Kidney epithelial cell (primary cell): Measurements from ENCODE around the gene RAP1GAP2. TPM values are rescaled to one million over a fixed set of nuclear protein-coding genes. Genes with fewer than 3 reads are reported as not detected.
"Not testable (repeated sequence)": the region's sequence is repeated elsewhere in the genome, so short reads cannot be mapped to it uniquely, and the experiment has no call there.

ENCODE experiments used
- DNase-seq: peaks from one replicate; pipeline ENCODE4 v3.0.0-alpha.2; 2010; ENCODE audit warnings: low read depth
- H3K27me3 ChIP-seq: 2 replicates; pipeline ENCODE4 v1.6.0; 2011; ENCODE audit warnings: low read length; ENCODE audit not compliant: control insufficient read depth, insufficient read depth
- H3K36me3 ChIP-seq: 2 replicates; pipeline ENCODE4 v1.5.1; 2011; ENCODE audit warnings: low read length; ENCODE audit not compliant: control insufficient read depth, insufficient read depth
- H3K4me3 ChIP-seq: 2 replicates; pipeline ENCODE4 v1.5.1; 2011; ENCODE audit warnings: low read depth, mild to moderate bottlenecking, control low read depth, low read length
- CTCF ChIP-seq: IDR thresholded peaks from 2 replicates; pipeline ENCODE4 v1.5.1; 2011; ENCODE audit warnings: mild to moderate bottlenecking, moderate library complexity, low read length, control low read depth, inconsistent platforms; ENCODE audit not compliant: insufficient read depth, poor library complexity, severe bottlenecking
- total RNA-seq: library from RNA; depleted of rRNA; stranded (reverse); fragments of >200 nt; gene quantifications from 2 replicates; pipeline ENCODE4 v1.2.3, GENCODE V29; 2015

Gene RAP1GAP2
- total RNA-seq, 1 donor from 2014 or later = 51.6 TPM

GRCh38 chr17:2777242-2777867 lies 18.9 kb upstream of the RAP1GAP2 start:
- Histone ChIP-seq H3K27me3 (peaks cover 47% of the 10 kb centered on the region), H3K36me3 (no peaks in the 10 kb centered on the region), H3K4me3 (no peak overlapping the region)
- no peak for TF ChIP-seq CTCF
- no peak for DNase-seq

GRCh38 chr17:2778489-2778888 lies 17.7 kb upstream of the RAP1GAP2 start:
- DNase-seq = no peak
- Histone ChIP-seq H3K36me3 (no peaks in the 10 kb centered on the region), H3K4me3 (no peak overlapping the region), H3K27me3 (peaks cover 47% of the 10 kb centered on the region)
- no peak for TF ChIP-seq CTCF

GRCh38 chr17:2779545-2779944 lies 16.7 kb upstream of the RAP1GAP2 start:
- H3K36me3 ChIP-seq = no peaks in the 10 kb centered on the region
- no peak for TF ChIP-seq CTCF
- peaks cover 45% of the 10 kb centered on the region for H3K27me3 ChIP-seq
- DNase-seq = no peak
- no peak overlapping the region for H3K4me3 ChIP-seq

GRCh38 chr17:2780256-2780655 lies 16.0 kb upstream of the RAP1GAP2 start:
- TF ChIP-seq CTCF = no peak
- H3K36me3 ChIP-seq = no peaks in the 10 kb centered on the region
- DNase-seq = no peak

GRCh38 chr17:2780931-2781454 lies 15.2 kb upstream of the RAP1GAP2 start:
- Histone ChIP-seq H3K36me3 (no peaks in the 10 kb centered on the region), H3K27me3 (peaks cover 33% of the 10 kb centered on the region), H3K4me3 (no peak overlapping the region)
- no peak for TF ChIP-seq CTCF
- DNase-seq = no peak

More at GRCh38 chr17:2780256-2780655, 16.0 kb upstream of the RAP1GAP2 start:
- H3K27me3 ChIP-seq = peaks cover 40% of the 10 kb centered on the region
- no peak overlapping the region for H3K4me3 ChIP-seq

GRCh38 chr17:2781598-2781997 lies 14.6 kb upstream of the RAP1GAP2 start:
- not testable (repeated sequence) for H3K4me3 ChIP-seq, H3K36me3 ChIP-seq, DNase-seq
- peaks cover 29% of the 10 kb centered on the region for H3K27me3 ChIP-seq
